Stimulated activated CD8-positive, alpha-beta memory T cell treated with anti-CD3 and anti-CD28 coated beads, Interleukin-12 subunit alpha, Interleukin-12 subunit beta, amount 100 ng/mL, for 24 hours (primary cell): ENCODE measurements around the gene HOGA1.
"Not testable (repeated sequence)": the region's sequence is repeated elsewhere in the genome, so short reads cannot be mapped to it uniquely, and the experiment has no call there.

Experiments used
- DNase-seq: peaks from one replicate; pipeline ENCODE4 v3.0.0-alpha.2; 2020; ENCODE audit errors: extremely low read depth

The HOGA1 gene

GRCh38 chr10:97648562-97649404 lies 64.6 kb downstream of the HOGA1 start:
- no peak for DNase-seq

GRCh38 chr10:97649405-97649750 lies 65.2 kb downstream of the HOGA1 start:
- DNase-seq, result not testable (repeated sequence)

DNA sequence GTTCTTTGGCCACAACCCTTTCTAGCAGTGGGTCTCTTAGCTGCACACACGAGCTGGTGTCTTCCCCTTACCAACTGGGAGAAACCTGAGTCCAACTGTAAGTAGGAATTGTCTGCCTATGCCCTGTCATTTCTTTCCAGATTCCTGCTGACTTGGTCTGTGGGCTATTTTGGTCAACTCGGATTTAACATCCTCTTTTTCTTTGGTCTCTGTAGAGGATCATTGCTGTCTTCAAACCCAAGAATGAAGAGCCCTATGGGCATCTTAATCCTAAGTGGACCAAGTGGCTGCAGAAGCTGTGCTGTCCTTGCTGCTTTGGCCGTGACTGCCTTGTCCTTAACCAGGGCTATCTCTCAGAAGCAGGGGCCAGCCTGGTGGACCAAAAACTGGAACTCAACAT lies 66.5 kb downstream of the HOGA1 start:
- no peak for DNase-seq

DNA sequence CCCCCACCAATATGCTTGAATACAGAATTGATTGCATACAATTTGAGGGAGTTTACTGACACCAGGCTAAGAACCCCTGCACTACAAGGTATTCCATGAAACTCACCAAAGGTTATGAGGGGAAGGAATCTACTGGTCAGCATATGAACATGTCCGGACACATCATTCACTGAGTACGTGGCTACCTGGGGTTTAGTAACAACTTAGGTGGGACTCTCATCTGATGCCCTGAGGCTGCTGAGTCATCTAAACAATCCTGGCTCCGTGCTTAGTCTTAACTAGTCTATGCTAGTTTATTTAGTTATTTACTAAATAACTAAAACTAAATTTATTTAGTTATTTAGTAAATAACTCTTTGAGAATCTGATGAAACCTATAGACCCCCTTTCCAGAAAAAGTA lies 67.6 kb downstream of the HOGA1 start:
- no peak for DNase-seq

DNA sequence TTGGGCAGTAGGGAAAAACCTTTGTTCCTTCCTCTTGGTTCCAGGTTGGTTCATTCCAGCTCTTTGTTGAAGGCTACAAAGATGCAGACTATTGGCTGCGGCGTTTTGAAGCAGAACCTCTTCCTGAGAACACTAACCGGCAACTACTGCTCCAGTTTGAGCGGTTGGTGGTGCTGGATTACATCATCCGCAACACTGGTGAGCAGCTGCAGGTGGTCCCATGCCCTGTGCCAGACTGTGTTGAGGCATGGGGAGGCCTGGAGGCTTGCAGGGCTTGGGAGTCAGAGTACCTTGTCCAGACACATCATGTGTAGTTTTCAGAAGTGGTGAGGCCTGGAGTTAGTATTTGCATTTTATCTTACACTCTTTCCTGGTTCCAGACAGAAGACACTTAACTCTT lies 72.6 kb downstream of the HOGA1 start:
- no peak for DNase-seq

DNA sequence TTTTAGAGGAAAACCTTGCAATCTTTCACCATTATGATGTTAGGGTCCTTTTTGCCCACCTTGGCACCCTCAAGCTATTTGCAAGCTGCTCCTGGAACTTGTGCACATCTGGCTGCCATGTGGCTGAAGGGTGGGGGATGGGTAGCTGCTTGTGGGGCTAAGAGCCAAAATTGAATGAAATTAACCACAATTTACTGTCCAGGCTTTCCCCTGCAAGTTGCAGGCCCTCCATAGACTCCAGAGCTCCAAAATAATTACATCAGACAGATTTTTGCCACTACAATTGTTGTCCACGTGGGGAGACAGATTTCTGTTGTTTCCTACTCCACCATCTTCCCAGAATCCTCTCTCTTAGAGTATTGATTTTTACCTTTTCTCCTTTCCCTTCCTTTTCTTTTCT lies 75.4 kb downstream of the HOGA1 start:
- DNase-seq, result no peak
